A549 (cell line): ENCODE measurements around the gene CHST15. TPM values are rescaled to one million over a fixed set of nuclear protein-coding genes. Genes with fewer than 3 reads are reported as not detected.

Experiments
- ATAC-seq, 2 experiments: fragments of 200-7000 bp in 1 of 2; fragments of >200 bp in 1 of 2; cut with Nextera tagmentation in 1 of 2; cut with Tn5 transposase in 1 of 2; 3 replicates each; pipeline versions ENCODE4 v1.8.0 to v1.9.1; 2018 to 2020; ENCODE audit warnings: mild to moderate bottlenecking in 1 of 2, moderate library complexity in 1 of 2
- CTCF ChIA-PET: fragments of 300-600 bp; sonication (Branson Sonifier 250); formaldehyde crosslinking; extraction: SDS; loops from one replicate; lab custom pipeline; 2021; ENCODE audit warnings: antibody characterized with exemption, inconsistent platforms; lab: Yijun Ruan, JAX
- POLR2A ChIA-PET: fragments of 350-600 bp; formaldehyde crosslinking; extraction: SDS; loops from one replicate; lab custom pipeline; 2021; ENCODE audit warnings: antibody characterized with exemption, inconsistent platforms; lab: Yijun Ruan, JAX
- DNase-seq, 2 experiments: peaks; one replicate each; pipeline versions ENCODE4 v3.0.0 to v3.0.0-alpha.2; 2011 to 2016; ENCODE audit warnings: low read depth in 1 of 2, low spot score in 1 of 2
- FAIRE-seq: peaks from 2 replicates; lab custom pipeline; 2011; peaks lifted over from hg19 to GRCh38; lab: Jason Lieb, UNC
- H3K27ac ChIP-seq, 2 experiments: fragments of >200 bp; sonication (Bioruptor Twin); formaldehyde crosslinking; 3 replicates each; pipeline ENCODE4 v1.5.1; 2016 to 2017
- H3K4me1 ChIP-seq: fragments of >200 bp; sonication (Bioruptor Twin); formaldehyde crosslinking; 3 replicates; pipeline ENCODE4 v1.6.1; 2016
- H3K4me2 ChIP-seq: fragments of >200 bp; sonication (Bioruptor Twin); formaldehyde crosslinking; 3 replicates; pipeline ENCODE4 v1.6.1; 2016
- H3K4me3 ChIP-seq: fragments of >200 bp; sonication (Bioruptor Twin); formaldehyde crosslinking; 3 replicates; pipeline ENCODE4 v1.5.1; 2016
- H3K9me3 ChIP-seq: fragments of >200 bp; sonication (Bioruptor Twin); formaldehyde crosslinking; 3 replicates; pipeline ENCODE4 v1.6.1; 2016
- BHLHE40 ChIP-seq: IDR thresholded peaks from 2 replicates; pipeline ENCODE4 v1.6.1; 2012; ENCODE audit warnings: low read depth, low read length, inconsistent platforms
- CEBPB ChIP-seq, 2 experiments: fragments of >200 bp in 1 of 2; sonication (Bioruptor Twin) in 1 of 2; formaldehyde crosslinking in 1 of 2; IDR thresholded peaks; 2 replicates each; pipeline ENCODE4 v1.6.1; 2012 to 2016
- FOSB ChIP-seq: fragments of 250-450 bp; sonication (Bioruptor Pico); IDR thresholded peaks from 2 replicates; pipeline ENCODE4 v1.5.0; 2020; ENCODE audit warnings: mild to moderate bottlenecking, moderate library complexity
- FOXS1 ChIP-seq: fragments of 250-450 bp; sonication (Bioruptor Pico); IDR thresholded peaks from 2 replicates; pipeline ENCODE4 v1.5.0; 2020; ENCODE audit warnings: mild to moderate bottlenecking, moderate library complexity
- HDAC2 ChIP-seq: fragments of 200-600 bp; sonication (generic); IDR thresholded peaks from 2 replicates; pipeline ENCODE4 v1.6.1; 2016
- HES2 ChIP-seq: fragments of >200 bp; sonication (Bioruptor Twin); formaldehyde crosslinking; IDR thresholded peaks from 2 replicates; pipeline ENCODE4 v1.6.1; 2016
- HEYL ChIP-seq: fragments of 250-450 bp; sonication (Bioruptor Pico); IDR thresholded peaks from 2 replicates; pipeline ENCODE4 v1.8.0; 2021; ENCODE audit warnings: mild to moderate bottlenecking, moderate library complexity
- HOXB13 ChIP-seq: fragments of 250-450 bp; sonication (Bioruptor Pico); IDR thresholded peaks from 2 replicates; pipeline ENCODE4 v1.5.0; 2020; ENCODE audit warnings: low read depth, mild to moderate bottlenecking, moderate library complexity
- HOXB5 ChIP-seq: fragments of 250-450 bp; sonication (Bioruptor Pico); IDR thresholded peaks from 2 replicates; pipeline ENCODE4 v1.5.0; 2020; ENCODE audit warnings: mild to moderate bottlenecking, moderate library complexity
- JUN ChIP-seq, 2 experiments: fragments of >200 bp; sonication (Bioruptor Twin); formaldehyde crosslinking; IDR thresholded peaks; 2 replicates in 1 of 2; 3 replicates in 1 of 2; pipeline ENCODE4 v1.6.1; 2016 to 2017
- KDM1A ChIP-seq: fragments of 200-600 bp; sonication (generic); IDR thresholded peaks from 2 replicates; pipeline ENCODE4 v1.6.1; 2016; ENCODE audit warnings: low read depth, mild to moderate bottlenecking
- KDM5A ChIP-seq: fragments of 200-600 bp; sonication (generic); IDR thresholded peaks from 2 replicates; pipeline ENCODE4 v1.6.1; 2016; ENCODE audit warnings: antibody characterized with exemption, mild to moderate bottlenecking
- MAFK ChIP-seq: fragments of 450-650 bp; IDR thresholded peaks from 2 replicates; pipeline ENCODE4 v1.6.1; 2014; ENCODE audit not compliant: partially characterized antibody
- MAX ChIP-seq: IDR thresholded peaks from 2 replicates; pipeline ENCODE4 v1.6.1; 2012
- NPAS2 ChIP-seq: fragments of 250-450 bp; sonication (Bioruptor Pico); IDR thresholded peaks from 2 replicates; pipeline ENCODE4 v1.8.0; 2022; ENCODE audit warnings: mild to moderate bottlenecking, moderate library complexity, borderline replicate concordance
- NR3C1 ChIP-seq: fragments of >200 bp; sonication (Bioruptor Twin); formaldehyde crosslinking; IDR thresholded peaks from 3 replicates; pipeline ENCODE4 v1.6.1; 2017
- POLR2A ChIP-seq: IDR thresholded peaks from 2 replicates; pipeline ENCODE4 v1.6.1; 2012; ENCODE audit warnings: mild to moderate bottlenecking, low read length
- RARB ChIP-seq: fragments of 250-450 bp; sonication (Bioruptor Pico); IDR thresholded peaks from 2 replicates; pipeline ENCODE4 v1.8.0; 2021; ENCODE audit warnings: mild to moderate bottlenecking, moderate library complexity
- RFX5 ChIP-seq: fragments of 450-650 bp; IDR thresholded peaks from 2 replicates; pipeline ENCODE4 v1.7.1; 2014; ENCODE audit warnings: antibody characterized with exemption, mild to moderate bottlenecking, moderate library complexity
- TFCP2L1 ChIP-seq: fragments of 250-450 bp; sonication (Bioruptor Pico); IDR thresholded peaks from 2 replicates; pipeline ENCODE4 v1.5.0; 2021; ENCODE audit warnings: mild to moderate bottlenecking
- TP53 ChIP-seq: fragments of 250-450 bp; sonication (Bioruptor Pico); IDR thresholded peaks from 2 replicates; pipeline ENCODE4 v1.5.0; 2021; ENCODE audit warnings: mild to moderate bottlenecking, moderate library complexity
- ZC3H11A ChIP-seq: fragments of 450-650 bp; IDR thresholded peaks from 2 replicates; pipeline ENCODE4 v1.6.1; 2014; ENCODE audit warnings: antibody characterized with exemption, mild to moderate bottlenecking
- ZFP36 ChIP-seq: fragments of 450-650 bp; IDR thresholded peaks from 2 replicates; pipeline ENCODE4 v1.6.1; 2014; ENCODE audit warnings: borderline replicate concordance; ENCODE audit not compliant: partially characterized antibody
- ZNF302 ChIP-seq: fragments of 250-450 bp; sonication (Bioruptor Pico); IDR thresholded peaks from 2 replicates; pipeline ENCODE4 v1.9.0; 2021; ENCODE audit warnings: inconsistent platforms, mild to moderate bottlenecking, moderate library complexity
- WGBS: methylation state at CpG from one replicate; pipeline ENCODE4 v1.1.6; 2017; ENCODE audit errors: missing lambda C conversion rate; 5-methylcytosine and 5-hydroxymethylcytosine counted together
- polyA plus RNA-seq, 4 experiments: library from polyadenylated mRNA; depleted of rRNA in 3 of 4; stranded (reverse); fragments of >200 nt; fragmentation: RNase III in 1 of 4; extraction: RNeasy Plus Mini Kit Qiagen cat#74134 plus additional on column Dnase treatment in 1 of 4; gene quantifications; 2 replicates in 3 of 4; 3 replicates in 1 of 4; pipeline ENCODE4 v1.2.3, GENCODE V29; 2011 to 2017
- TF ChIP-seq, protein P1 (sequence below): fragments of 450-650 bp; IDR thresholded peaks from 2 replicates; pipeline ENCODE4 v1.6.1; 2014; ENCODE audit warnings: antibody characterized with exemption
- TF ChIP-seq, protein P2 (sequence below): fragments of >200 bp; sonication (Bioruptor Twin); formaldehyde crosslinking; IDR thresholded peaks from 3 replicates; pipeline ENCODE4 v1.5.1; 2016
- TF ChIP-seq, protein P3 (sequence below): fragments of 250-450 bp; sonication (Bioruptor Pico); IDR thresholded peaks from 2 replicates; pipeline ENCODE4 v1.5.0; 2021; ENCODE audit warnings: mild to moderate bottlenecking, moderate library complexity, borderline replicate concordance

Gene CHST15
- polyA plus RNA-seq, 2 of the 4 experiments (the other 2 are of a cell fraction): 5.1 to 10.3 TPM

DNA sequence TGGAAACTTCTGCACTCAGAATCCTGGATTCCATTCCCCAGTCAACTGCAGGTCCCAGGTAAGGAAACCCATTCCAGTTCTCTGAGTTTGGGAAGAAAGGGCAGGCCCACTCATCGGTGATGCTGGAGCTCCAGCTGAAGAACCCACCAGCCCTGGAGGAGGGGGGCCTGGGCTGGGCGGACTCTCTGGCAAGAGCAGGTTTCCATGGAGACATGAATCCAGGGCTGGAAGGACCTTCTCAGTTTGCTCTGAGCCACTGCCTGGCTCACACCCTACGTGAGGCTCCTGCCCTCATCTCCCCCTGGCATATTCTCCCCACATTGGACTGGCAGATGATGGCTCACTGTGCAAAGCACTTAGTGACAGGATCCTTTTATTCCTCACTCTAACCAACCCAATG, 128.4 kb downstream of the CHST15 start:
- H3K27ac ChIP-seq: no peak overlapping the region
- H3K9me3 ChIP-seq: no peaks in the 10 kb centered on the region; the same call in 2 of the 3 replicates
- no peak for TF ChIP-seq ZFP36
- TF ChIP-seq HDAC2: no peak
- TF ChIP-seq BHLHE40: no peak
- no peak for TF ChIP-seq NPAS2 (CRISPR knock-in tag)
- TF ChIP-seq TP53 (CRISPR knock-in tag): no peak
- TF ChIP-seq HES2: no peak
- TF ChIP-seq KDM1A: no peak
- TF ChIP-seq MAFK: no peak
- no peak for TF ChIP-seq POLR2A
- no peak for TF ChIP-seq FOSB (CRISPR knock-in tag)
- TF ChIP-seq HOXB5 (CRISPR knock-in tag): no peak
- FAIRE-seq: no peak
- ChIA-PET CTCF (interaction anchor here (1.2 to 11.5 kb wide), 4 partner anchors 30 to 390 kb away, joined by 3 to 305 read pairs (median 32); no protein-coding TSS in a partner anchor), POLR2A (no interaction called here)
- WGBS: 58% methylated on average over 3 of the region's 3 CpGs
- no peaks in the 10 kb centered on the region for H3K4me1 ChIP-seq
- no peak for DNase-seq
- no peak overlapping the region for H3K4me2 ChIP-seq
- ATAC-seq: no peak
- no peak overlapping the region for H3K4me3 ChIP-seq

DNA sequence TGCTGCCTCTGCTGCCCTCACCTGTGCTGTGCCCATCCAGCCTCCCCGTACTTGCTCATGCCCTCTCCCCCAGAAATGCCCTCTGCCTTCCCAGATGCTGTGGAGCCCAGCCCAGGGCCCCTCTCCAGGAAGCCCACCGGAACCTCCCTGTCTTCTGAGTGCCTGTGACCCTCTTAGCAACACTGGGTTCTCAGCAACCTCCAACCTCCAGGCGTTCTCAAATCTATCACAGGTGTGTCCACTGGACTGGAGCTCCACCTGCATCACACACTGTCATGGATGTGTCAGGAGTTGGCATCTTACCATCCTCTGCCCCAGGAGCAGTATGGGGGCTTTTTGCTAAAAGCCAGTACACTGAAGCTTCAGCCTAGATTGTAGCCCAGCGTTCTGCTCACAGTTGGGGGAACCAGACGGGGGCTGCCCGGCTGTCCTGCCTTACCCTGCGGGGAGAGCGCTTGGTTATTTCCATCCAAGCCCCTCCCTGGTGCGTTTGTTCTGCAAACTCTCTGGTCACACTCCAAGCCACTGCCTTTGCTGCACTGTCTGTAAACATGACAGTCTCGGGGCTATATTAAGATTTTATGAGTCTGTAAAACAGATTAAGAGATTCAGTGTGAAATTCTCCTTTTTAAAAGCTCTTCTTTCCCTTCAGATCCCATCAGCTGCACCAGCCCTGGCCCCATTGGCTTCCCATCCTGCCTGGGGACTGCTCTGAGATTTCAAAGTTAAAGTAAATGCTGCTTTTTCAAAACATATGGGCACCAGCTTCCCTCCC, 130.5 kb downstream of the CHST15 start:
- Histone ChIP-seq H3K4me2 (no peak overlapping the region), H3K4me1 (no peaks in the 10 kb centered on the region), H3K27ac (no peak overlapping the region), H3K4me3 (no peak overlapping the region), H3K9me3 (no peaks in the 10 kb centered on the region; the same call in 2 of the 3 replicates)
- no peak for TF ChIP-seq NR3C1
- TF ChIP-seq JUN (IDR thresholded peaks at IDR 0.05): no peak
- TF ChIP-seq HEYL (CRISPR knock-in tag): no peak
- TF ChIP-seq HOXB13 (CRISPR knock-in tag): no peak
- no peak for TF ChIP-seq NPAS2 (CRISPR knock-in tag)
- TF ChIP-seq ZC3H11A: no peak
- TF ChIP-seq, protein P1, sequence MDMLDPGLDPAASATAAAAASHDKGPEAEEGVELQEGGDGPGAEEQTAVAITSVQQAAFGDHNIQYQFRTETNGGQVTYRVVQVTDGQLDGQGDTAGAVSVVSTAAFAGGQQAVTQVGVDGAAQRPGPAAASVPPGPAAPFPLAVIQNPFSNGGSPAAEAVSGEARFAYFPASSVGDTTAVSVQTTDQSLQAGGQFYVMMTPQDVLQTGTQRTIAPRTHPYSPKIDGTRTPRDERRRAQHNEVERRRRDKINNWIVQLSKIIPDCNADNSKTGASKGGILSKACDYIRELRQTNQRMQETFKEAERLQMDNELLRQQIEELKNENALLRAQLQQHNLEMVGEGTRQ: no peak
- WGBS: 32% methylated on average over 10 of the region's 10 CpGs
- DNase-seq (no peak), FAIRE-seq (no peak), ATAC-seq (no peak)
- ChIA-PET CTCF (interaction anchor here (0.6 to 11.5 kb wide), 7 partner anchors 32 to 390 kb away, joined by 3 to 305 read pairs (median 5); no protein-coding TSS in a partner anchor), POLR2A (no interaction called here)

DNA sequence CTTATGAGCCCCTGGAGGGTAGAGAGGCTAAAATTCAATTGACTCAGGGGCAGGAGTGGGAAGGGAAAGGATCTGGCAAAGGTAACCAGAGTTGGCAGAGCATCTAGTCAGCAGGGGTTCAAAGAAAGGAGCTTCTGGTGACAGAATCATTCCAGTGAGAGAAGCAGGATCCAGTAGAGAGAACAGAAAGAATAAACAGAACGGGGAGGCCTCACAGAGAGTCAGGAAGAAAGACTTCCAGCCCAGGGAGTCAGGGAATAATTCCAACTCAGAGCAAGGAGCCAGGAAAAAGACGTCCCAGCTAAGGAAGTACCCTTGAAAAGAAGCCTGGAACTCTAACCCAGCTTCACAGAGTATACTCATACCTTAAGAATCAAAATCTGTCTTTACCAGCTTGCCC, 135.2 kb downstream of the CHST15 start:
- 2% methylated on average over 2 of the region's 2 CpGs for WGBS
- no peak for FAIRE-seq
- Histone ChIP-seq H3K4me2 (no peak overlapping the region), H3K4me3 (no peak overlapping the region)
- ChIA-PET CTCF (no interaction called here), POLR2A (no interaction called here)
- TF ChIP-seq, protein P2, sequence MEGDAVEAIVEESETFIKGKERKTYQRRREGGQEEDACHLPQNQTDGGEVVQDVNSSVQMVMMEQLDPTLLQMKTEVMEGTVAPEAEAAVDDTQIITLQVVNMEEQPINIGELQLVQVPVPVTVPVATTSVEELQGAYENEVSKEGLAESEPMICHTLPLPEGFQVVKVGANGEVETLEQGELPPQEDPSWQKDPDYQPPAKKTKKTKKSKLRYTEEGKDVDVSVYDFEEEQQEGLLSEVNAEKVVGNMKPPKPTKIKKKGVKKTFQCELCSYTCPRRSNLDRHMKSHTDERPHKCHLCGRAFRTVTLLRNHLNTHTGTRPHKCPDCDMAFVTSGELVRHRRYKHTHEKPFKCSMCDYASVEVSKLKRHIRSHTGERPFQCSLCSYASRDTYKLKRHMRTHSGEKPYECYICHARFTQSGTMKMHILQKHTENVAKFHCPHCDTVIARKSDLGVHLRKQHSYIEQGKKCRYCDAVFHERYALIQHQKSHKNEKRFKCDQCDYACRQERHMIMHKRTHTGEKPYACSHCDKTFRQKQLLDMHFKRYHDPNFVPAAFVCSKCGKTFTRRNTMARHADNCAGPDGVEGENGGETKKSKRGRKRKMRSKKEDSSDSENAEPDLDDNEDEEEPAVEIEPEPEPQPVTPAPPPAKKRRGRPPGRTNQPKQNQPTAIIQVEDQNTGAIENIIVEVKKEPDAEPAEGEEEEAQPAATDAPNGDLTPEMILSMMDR: no peak
- TF ChIP-seq FOSB (CRISPR knock-in tag) (no peak), TFCP2L1 (no peak), CEBPB (IDR thresholded peaks at IDR 0.05) (no peak), KDM5A (no peak), ZNF302 (no peak), ZC3H11A (no peak), MAX (no peak), RARB (CRISPR knock-in tag) (no peak), HDAC2 (no peak), POLR2A (no peak), RFX5 (no peak), FOXS1 (CRISPR knock-in tag) (no peak)
- TF ChIP-seq, protein P3, sequence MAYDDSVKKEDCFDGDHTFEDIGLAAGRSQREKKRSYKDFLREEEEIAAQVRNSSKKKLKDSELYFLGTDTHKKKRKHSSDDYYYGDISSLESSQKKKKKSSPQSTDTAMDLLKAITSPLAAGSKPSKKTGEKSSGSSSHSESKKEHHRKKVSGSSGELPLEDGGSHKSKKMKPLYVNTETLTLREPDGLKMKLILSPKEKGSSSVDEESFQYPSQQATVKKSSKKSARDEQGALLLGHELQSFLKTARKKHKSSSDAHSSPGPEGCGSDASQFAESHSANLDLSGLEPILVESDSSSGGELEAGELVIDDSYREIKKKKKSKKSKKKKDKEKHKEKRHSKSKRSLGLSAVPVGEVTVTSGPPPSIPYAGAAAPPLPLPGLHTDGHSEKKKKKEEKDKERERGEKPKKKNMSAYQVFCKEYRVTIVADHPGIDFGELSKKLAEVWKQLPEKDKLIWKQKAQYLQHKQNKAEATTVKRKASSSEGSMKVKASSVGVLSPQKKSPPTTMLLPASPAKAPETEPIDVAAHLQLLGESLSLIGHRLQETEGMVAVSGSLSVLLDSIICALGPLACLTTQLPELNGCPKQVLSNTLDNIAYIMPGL: no peak
- TF ChIP-seq, protein P1: no peak
- TF ChIP-seq, all 56 proteins: peak for 0
- no peaks in the 10 kb centered on the region for H3K4me1 ChIP-seq
- DNase-seq (no peak), ATAC-seq (no peak)
- H3K27ac ChIP-seq: no peak overlapping the region
- H3K9me3 ChIP-seq: no peaks in the 10 kb centered on the region; the same call in 2 of the 3 replicates
